ENCODE results near the gene TMEM269.

TMEM269 gene, protein sequence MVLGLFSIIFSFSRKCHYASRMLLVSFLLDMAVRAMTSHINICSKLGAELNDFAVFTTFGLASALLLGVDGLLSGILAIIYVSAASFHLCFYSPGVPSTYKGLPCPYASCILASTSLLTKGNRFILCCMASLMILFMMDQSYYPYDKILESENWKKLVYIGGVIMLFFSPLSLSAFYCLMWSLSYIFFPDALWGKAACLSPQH

DNA sequence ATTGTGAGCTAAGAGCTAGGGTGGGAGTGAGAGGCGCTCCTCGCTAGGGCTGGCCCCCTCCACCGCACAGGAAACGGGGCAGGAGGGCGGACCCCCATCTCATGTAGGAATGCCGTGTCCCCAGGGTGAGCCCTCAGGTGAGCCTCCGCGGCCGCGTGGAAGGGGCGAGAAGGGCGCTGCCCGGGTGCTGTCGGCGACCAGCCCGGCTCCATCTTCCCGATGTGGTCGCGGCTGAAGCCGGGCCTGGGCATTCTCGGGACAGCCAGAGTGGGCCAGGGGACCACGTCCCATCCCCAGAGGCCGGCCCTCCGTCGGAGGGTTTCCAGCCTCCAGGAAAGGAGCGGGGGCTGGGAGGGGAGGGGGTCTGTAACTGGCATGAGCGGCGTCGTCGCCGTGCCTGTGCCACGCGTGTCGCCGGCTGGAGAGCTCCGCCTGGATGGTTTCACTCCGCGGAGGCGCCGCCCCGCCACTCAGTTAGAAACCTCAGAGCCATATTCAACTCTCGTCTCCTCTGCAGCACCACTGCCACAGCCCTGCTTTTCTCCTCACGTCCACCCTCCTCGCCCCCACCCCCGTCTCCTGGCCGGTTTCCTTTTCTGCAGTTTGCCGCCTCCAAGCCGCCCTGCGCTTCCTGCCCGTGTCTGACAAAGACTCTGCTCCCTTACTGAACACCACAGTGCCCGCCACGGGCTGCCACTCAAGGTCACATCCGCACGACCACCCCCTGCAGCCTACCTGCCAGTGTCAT is at the start of gene TMEM269:
TMEM269 (plus strand) TSS at position 46 of the 748 bp plus-strand sequence. CDS start 4,903 bp downstream, outside the sequence.
- DNase-seq (ENCODE audit: low read depth) = no peak

DNA sequence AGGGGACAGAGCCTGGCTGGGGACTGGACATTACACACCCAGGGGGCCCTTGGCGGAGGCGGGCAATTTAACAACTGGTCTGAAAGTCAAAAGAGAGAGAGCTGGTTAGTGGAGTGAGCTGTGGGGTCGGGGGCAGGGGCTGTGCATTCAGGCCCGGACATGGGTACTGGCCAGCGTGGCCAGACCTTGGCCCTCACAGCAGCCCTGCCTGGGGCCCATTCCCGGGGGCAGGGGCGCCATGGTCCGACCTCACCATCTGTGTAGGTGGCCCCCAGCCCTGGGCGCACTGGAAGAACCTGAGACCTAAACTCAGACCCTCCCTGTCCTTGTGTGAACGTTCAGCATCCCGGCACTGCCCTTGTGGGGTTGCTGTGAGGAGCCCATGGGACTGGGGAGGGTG is 49.7 kb upstream of the TMEM269 start:
- no peak for DNase-seq (ENCODE audit: low read depth)

DNA sequence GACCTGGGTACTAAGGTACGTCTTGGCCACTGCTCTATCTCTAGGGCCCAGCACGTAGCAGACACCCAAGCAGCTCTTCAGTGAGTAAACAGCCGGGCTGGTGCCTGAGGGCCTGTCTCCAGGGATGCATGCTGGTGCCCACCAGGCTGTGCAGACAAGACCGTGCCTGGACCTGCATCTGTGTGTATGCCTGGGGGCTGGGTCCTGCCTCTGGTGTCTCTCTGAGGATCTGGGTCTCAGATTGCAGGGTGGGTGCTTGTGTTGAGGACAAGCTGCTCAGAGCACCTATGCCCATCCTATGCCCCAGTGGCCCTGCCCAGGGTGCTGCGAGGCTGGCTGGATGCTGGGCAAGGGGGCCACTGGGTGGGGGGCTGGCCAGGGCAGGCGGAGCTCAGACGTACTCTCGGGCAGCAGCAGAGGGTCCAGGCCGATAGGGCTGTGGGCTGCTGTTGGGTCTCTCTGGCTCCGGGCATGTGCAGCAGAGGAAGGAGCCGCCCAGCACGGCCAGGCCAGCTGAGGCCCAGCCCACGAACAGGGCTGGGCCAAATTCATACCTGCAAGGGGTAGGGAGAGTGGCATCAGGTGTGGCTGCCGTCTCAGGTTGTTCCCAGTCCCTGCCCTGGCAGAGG is 49.2 kb upstream of the TMEM269 start:
- no peak for DNase-seq (ENCODE audit: low read depth)

DNA sequence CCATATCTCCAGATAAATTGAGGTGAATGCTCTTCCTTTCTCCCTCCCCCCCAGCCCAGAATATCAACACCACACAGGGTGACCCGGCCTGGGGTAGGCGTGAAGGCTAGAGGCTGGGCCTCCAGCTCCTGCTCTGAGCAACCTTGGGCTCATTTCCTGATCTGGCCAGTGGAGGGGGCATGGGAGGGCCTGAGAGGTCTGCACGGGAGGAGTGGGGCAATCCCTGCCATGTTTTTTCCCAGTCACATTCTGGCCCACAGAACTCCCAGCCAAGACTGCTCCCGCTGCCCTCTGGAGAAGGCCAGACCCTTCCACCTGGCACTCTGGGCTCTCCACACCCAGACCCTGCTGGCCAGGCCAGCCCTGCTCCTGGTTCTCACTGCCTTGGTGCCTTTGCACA is 48.6 kb upstream of the TMEM269 start:
- no peak for DNase-seq (ENCODE audit: low read depth)

DNA sequence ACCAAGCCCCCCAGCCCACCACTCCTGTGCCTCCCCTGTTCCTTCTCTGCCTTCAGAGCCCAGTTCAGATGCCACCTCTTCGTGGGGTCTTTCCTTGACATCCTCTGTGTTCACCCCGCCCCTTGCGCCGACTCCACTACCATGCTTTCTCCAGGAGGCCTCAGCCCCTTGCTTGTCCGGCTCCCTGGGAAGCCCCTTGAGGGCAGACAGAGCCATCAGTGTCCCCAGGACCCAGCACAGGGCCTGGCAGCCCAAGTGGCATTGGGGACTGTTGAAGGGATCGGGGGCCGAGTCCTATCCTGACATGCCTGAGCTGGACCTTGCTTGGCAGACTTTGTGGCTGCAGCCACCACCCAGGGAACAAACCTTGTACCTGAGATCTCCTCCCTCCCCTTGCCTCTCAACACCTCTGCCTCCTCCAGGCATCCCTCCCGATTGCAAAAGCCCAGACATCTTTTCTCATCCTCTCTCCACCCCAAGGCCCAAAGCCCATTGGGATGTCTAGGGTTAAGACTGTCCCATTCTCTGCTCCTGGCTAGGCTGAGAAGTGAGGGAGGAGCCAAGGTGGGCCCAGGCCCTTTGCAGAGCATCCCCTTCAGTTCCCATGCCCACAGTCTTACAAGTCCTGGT is 48.1 kb upstream of the TMEM269 start:
- DNase-seq (ENCODE audit: low read depth) = no peak

- DNase-seq (ENCODE audit: low read depth) = no peak
Observed at GRCh38 chr1:42737257-42737656, 47.5 kb upstream of the TMEM269 start.

DNA sequence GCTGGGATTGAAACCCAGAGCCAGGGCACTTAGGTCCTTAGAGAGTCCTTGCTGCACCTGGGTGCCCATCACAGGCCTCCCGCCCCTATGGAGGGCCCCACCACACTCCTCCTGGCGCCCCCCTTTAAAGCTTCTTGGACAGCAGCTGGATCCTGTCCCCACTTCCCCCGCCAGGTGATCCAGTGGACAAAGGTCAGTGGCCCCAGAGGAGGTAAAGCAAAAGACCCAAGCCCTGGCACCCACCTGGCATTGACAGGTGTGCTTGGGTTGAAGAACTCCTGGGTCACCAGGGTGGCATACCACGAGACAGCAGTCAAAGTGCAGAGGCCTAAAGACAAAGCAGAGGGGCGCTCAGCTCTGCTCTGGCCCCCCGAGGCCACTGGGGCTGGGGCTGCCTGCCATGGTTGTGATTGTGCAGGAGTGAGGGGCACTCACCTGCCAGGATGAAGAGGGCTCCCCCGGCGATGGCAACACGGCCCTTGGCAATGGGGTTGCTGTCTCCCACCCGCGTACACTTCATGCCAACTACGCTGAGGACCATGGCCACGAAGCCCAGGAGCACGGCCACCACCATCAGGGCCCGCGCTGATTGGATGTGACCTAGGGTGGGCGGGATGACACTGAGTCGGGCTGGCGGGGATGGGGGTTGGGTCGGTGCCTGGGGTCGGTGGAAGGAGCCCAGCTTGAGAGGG is 46.7 kb upstream of the TMEM269 start:
- no peak for DNase-seq (ENCODE audit: low read depth)

- no peak for DNase-seq (ENCODE audit: low read depth)
Observed at GRCh38 chr1:42738678-42739226, 46.0 kb upstream of the TMEM269 start.

GRCh38 chr1:42739753-42740700 is 44.8 kb upstream of the TMEM269 start, which contains the start of gene CLDN19:
CLDN19 (minus strand) TSS chr1:42740236; CDS start chr1:42740063, 173 bp downstream.
- no peak for DNase-seq (ENCODE audit: low read depth)

GRCh38 chr1:42740851-42741580 is 43.8 kb upstream of the TMEM269 start:
- DNase-seq (ENCODE audit: low read depth) = no peak

- no peak for DNase-seq (ENCODE audit: low read depth)
Observed at GRCh38 chr1:42741706-42742105, 43.1 kb upstream of the TMEM269 start.

DNA sequence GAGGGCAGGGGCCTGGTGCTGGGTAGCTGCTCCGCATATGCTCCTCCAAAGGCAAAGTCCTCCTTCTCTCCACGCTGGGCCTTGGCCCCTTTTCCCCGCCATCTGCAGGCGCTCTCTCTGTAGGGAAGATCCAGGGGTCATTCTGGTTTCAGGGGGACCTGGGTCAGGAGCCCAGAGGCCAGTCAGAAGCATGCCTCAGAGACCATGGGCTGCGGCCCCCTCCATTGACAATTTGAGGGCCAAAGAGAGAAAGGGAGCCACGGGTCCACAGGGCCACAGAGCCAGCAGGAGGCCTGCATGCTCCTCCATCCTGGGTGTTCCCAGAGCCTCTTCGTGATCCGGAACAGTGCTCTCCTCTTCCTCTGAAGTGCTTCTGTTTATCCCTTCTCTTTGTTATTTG is 42.6 kb upstream of the TMEM269 start:
- DNase-seq (ENCODE audit: low read depth) = no peak

- DNase-seq (ENCODE audit: low read depth) = no peak
Observed at GRCh38 chr1:42742617-42743316, 42.0 kb upstream of the TMEM269 start.

DNA sequence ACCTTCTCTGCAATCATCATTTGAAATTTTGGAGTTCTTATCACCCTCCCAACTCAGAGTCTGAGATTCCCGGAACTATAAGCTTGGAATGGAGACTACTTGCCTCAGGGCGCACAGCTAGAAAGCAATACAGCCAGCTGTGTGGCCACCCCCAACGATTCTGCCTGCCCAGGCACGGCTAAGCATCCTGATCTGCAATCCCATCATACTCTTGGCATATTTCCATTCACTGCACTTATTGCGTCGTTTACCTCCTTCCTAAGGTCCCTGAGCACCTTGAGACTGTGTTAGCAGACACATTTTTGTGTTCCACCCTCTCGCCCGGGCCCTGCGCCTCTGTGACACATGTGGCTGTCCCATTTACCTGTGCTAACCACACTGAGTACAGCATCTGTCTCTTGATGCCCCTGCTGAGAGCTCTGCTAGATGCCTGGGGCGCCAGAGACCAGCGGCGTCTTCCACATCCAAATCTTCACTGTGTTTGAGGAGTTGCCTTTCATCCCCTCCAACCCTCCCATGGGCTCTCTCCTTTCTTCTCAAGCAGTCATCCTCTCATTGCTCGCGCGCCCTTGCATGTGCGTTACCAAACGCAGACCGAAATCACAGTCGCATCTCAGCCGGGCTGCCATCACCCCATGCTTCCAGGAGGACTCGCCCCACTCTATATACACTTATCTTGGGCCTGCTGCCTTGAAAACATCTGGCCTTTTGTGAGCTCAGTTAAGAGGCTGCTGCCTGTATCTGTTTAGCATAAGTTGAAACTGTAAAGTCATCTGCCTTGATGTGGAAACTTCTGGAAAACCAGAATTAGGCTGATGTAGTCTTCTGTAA is 41.3 kb upstream of the TMEM269 start:
- DNase-seq (ENCODE audit: low read depth) = no peak

- DNase-seq (ENCODE audit: low read depth) = no peak
Observed at GRCh38 chr1:42744148-42744413, 40.7 kb upstream of the TMEM269 start.

DNA sequence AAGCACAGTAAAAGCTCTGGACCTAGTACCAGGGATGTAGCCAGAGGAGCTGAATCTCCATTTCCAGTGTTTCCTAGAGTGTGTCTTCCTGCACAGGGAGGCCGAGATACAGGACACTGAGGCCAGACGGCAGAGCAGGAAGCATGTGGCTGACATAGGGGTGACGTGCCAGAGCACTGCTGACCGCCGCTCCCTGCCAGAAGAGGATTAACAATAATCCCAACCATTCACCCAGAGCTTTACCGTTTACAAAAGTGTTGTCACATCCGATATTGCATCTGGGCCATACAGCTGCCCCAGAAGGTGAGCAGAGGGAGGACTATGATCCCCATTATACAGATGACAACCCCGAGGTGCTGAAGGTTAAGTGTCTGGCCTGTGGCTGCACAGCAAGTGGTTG is 38.9 kb upstream of the TMEM269 start:
- DNase-seq (ENCODE audit: low read depth) = no peak

DNA sequence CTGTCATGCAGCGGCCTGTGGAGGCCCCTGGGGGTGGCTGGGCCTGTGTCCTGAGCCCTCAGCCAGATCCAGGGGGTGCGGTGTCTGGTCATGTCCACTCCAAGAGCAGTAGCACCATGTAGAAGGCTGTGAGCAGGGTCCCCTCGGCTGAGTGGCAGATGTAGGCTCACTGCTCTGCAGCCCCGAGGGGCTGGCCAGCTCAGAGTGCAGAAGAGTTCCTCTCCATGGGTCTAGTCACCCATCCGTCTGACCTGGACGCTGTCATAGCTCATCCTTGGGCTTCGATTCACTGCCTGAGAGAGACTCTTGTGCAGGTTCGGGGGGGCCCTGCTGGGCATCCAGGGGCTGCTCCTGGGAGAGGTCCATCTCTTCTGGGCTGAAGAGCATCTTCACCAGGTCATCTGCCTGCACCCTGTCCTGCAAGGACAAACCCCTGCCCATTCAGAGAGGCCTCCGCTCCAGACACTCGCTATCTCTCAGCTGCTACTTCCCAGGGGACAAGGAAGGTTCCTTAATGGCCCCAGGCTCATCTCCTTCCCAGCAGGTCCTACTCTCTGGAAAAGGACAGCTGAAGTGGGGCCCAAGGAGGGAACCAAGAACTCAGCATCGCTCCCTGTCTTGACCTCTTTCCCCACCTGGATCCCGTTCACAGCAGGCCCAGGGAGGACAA is 38.2 kb upstream of the TMEM269 start:
- DNase-seq (ENCODE audit: low read depth) = no peak

GRCh38 chr1:42747125-42747524 is 37.7 kb upstream of the TMEM269 start:
- DNase-seq (ENCODE audit: low read depth) = no peak

All from stromal cell of bone marrow (primary cell).